Activated CD8-positive, alpha-beta memory T cell treated with anti-CD3 and anti-CD28 coated beads, Interleukin-2, amount 50 U/mL, for 4 hours (primary cell): ENCODE data around the gene OR10C1.

ENCODE experiments used
- DNase-seq: peaks from one replicate; pipeline ENCODE4 v3.0.0-alpha.2; 2020

OR10C1 gene

DNA sequence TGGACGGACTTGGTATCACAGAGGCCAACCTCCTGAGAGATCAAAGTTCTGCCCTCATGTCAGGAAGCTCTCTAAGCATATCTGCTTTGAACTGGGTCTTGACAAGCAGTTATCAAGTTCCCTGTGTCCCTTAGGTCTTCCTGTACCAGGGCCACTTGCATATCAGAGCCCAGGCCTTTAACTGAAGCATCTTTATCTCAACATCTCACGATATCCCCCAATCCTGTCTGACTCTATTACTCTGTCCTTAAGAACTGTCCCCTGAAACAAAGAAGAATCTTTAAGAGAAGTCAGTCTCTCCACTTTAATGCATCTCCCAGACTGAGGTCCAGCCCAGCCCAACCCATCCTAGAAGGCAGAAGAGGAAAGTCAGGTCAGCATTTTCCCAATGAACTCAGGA lies 40.5 kb downstream of the OR10C1 start:
- no peak for DNase-seq

DNA sequence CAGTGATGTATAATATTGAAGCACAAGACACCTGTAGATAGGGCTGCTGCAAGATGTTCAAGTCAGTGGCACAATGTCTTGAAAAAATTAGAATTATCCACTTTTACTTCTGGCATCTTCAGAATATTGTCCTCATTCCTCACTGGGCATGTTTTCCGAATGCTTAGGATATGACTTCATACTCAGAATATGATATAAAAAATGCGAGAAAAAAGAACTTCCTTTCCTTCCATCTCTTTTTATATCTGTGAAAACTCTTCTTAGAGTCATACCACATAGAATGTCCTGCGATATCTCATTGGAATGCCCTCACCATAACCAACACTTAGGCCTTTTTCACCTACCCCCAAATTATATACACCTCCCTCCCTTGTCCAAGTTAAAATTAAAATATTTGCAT lies 44.1 kb downstream of the OR10C1 start:
- DNase-seq: no peak

GRCh38 chr6:29483735-29484134 lies 44.6 kb downstream of the OR10C1 start:
- no peak for DNase-seq

DNA sequence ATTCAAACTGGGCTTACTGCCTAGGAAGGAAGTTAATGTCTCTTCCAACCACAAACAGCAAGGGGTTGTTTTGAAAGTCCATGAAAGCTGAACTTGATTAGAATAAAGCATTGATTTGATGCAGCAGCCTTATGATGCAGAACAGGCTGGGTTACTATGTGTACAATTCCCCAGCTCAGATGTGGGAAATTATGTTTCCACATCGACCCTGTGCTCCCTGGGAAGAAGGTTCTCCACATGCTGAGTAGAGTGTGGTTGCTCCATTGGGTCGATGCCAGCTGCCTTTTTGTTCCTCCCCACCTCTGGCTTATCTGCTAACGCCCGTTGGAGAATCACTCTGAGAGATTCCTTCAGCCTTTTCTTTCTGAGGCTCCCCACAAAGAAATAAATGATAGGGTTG lies 47.5 kb downstream of the OR10C1 start:
- no peak for DNase-seq

DNA sequence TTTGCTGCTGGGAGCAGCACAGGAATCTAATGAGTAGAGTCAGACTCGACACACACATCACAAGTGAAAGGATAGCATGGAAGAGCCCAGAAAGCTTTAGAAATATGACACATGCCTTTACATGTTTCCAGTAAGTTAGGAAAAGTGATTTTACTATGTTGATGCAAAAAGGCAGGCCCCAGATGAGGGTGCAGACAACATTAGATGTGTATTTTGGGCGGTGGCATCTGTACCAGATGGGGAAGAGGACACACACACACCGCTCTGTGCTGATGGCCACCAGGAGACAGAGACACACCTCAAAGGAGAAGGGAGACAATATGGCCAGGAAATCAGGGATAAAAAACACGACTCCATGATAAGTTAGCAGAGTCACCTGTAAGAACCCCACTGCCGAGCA lies 48.0 kb downstream of the OR10C1 start:
- DNase-seq: no peak

GRCh38 chr6:29487660-29488059 lies 48.6 kb downstream of the OR10C1 start, which contains the start of gene MAS1L:
TSS of gene MAS1L (minus strand) at chr6:29487956. CDS start at chr6:29487902, 54 bp downstream.
- DNase-seq: no peak

- DNase-seq: no peak
These were observed 49.8 kb downstream of the OR10C1 start for GRCh38 chr6:29488874-29489273.

GRCh38 chr6:29489286-29489685 lies 50.2 kb downstream of the OR10C1 start:
- no peak for DNase-seq

- no peak for DNase-seq
These were observed 50.9 kb downstream of the OR10C1 start for GRCh38 chr6:29490055-29490454.

- DNase-seq: no peak
These were observed 51.4 kb downstream of the OR10C1 start for GRCh38 chr6:29490552-29490951.
